ENCODE results near the gene BCAS1. TPM values are rescaled to one million over a fixed set of nuclear protein-coding genes. Genes with fewer than 3 reads are reported as not detected.

Gene BCAS1
- total and polyA plus RNA-seq, 2 donors (not counting 3 experiments of a cell fraction or from before 2014, with no cell fraction given) = not detected

DNA sequence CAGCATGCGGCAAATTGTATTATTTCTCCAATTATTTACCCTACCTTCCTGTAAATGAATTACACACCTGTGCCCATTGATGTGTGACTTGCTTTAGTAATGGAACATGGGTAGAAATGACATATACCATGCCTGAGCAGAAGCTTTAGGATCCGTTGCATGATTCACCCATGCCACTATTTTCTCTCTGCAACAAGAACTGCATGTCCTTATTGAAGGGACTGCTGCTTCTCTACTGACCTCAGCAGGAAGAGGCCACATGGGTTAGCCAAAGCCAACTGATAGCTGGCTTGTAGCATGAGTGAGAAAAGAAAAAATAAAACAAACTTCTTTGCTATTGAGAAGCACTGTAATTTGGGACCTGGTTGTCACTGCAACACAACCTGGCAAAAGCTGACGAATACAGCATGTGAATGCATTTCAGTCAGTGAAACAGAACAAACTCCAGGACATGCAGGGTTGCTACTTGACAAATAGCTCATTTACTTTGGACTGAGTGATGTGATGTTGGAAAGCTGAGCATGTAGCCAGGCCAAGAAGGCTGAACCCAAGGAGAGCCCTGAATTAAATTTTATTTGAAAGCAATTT lies 99.2 kb downstream of the BCAS1 start:
- FAIRE-seq (no peak), DNase-seq (ENCODE audit: low read depth, low spot score) (no peak)
- Histone ChIP-seq H3K9me1 (replicated peaks; ENCODE audit: control insufficient read depth, extremely low read depth, insufficient read depth, low read length) (no peaks in the 10 kb centered on the region), H3K27ac (ENCODE audit: insufficient read depth, low read depth, low read length) (no peak overlapping the region), H3K9me3 (replicated peaks; ENCODE audit: control insufficient read depth, insufficient read depth, low read length) (no peaks in the 10 kb centered on the region), H3K36me3 (ENCODE audit: control insufficient read depth in 2 of 2, extremely low read depth in 1 of 2, insufficient read depth in 2 of 2, low read length in 2 of 2) (no peaks in the 10 kb centered on the region), H3K4me3 (replicated peaks in 1 of 3; ENCODE audit: insufficient read depth in 1 of 3, low read depth in 1 of 3, low read length in 3 of 3) (no peak overlapping the region), H3K9ac (replicated peaks; ENCODE audit: extremely low read depth, insufficient read depth, low read length) (no peak overlapping the region), H3K79me2 (ENCODE audit: control insufficient read depth, insufficient read depth, low read length) (no peaks in the 10 kb centered on the region), H3K4me1 (ENCODE audit: control insufficient read depth, extremely low read depth, insufficient read depth, low read length) (no peaks in the 10 kb centered on the region), H3K27me3 (ENCODE audit: control insufficient read depth in 2 of 2, insufficient read depth in 2 of 2, low read length in 2 of 2) (no peaks in the 10 kb centered on the region), H4K20me1 (replicated peaks; ENCODE audit: control insufficient read depth, extremely low read depth, insufficient read depth, low read length) (no peaks in the 10 kb centered on the region), H3K4me2 (ENCODE audit: insufficient read depth, low read length) (no peak overlapping the region), H2AFZ (ENCODE audit: low read depth, low read length) (no peak overlapping the region)
- intact Hi-C loops (cut with micrococcal nuclease) = no loop called here
- POLR2A ChIA-PET = no interaction called here
- dilution Hi-C loops (cut with MboI; ENCODE audit: extremely low pct_ligation_motif_present, low sequenced_read_pairs) = no loop called here
- CTCF ChIA-PET = no interaction called here
- BruUV-seq (replicated peaks) = no TSS peak
- TF ChIP-seq, protein P1, sequence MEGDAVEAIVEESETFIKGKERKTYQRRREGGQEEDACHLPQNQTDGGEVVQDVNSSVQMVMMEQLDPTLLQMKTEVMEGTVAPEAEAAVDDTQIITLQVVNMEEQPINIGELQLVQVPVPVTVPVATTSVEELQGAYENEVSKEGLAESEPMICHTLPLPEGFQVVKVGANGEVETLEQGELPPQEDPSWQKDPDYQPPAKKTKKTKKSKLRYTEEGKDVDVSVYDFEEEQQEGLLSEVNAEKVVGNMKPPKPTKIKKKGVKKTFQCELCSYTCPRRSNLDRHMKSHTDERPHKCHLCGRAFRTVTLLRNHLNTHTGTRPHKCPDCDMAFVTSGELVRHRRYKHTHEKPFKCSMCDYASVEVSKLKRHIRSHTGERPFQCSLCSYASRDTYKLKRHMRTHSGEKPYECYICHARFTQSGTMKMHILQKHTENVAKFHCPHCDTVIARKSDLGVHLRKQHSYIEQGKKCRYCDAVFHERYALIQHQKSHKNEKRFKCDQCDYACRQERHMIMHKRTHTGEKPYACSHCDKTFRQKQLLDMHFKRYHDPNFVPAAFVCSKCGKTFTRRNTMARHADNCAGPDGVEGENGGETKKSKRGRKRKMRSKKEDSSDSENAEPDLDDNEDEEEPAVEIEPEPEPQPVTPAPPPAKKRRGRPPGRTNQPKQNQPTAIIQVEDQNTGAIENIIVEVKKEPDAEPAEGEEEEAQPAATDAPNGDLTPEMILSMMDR (IDR thresholded peaks at IDR 0.05; ENCODE audit: extremely low read depth in 1 of 2, insufficient read depth in 1 of 2, low read depth in 1 of 2, low read length in 2 of 2) = no peak
- TF ChIP-seq EZH2 (IDR thresholded peaks at IDR 0.05; ENCODE audit: borderline replicate concordance, low read depth, low read length, severe bottlenecking) (no peak), MYC (IDR thresholded peaks at IDR 0.05; ENCODE audit: low read depth, low read length) (no peak), FOS (IDR thresholded peaks at IDR 0.05; ENCODE audit: borderline replicate concordance, insufficient read depth, low read length) (no peak), POLR2A (IDR thresholded peaks at IDR 0.05; ENCODE audit: low read depth, low read length) (no peak), JUN (IDR thresholded peaks at IDR 0.05; ENCODE audit: borderline replicate concordance, insufficient read depth, insufficient read length, low read depth) (no peak)
- TF ChIP-seq, protein P2, sequence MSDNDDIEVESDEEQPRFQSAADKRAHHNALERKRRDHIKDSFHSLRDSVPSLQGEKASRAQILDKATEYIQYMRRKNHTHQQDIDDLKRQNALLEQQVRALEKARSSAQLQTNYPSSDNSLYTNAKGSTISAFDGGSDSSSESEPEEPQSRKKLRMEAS (IDR thresholded peaks at IDR 0.05; ENCODE audit: insufficient read depth, insufficient read length) = no peak
